HUES48 (cell line): ENCODE data around the gene SLX4.

Experiments
- H3K27ac ChIP-seq: one replicate; pipeline ENCODE4 v1.7.0; 2013; ENCODE audit warnings: low read depth, low read length, inconsistent platforms
- H3K27me3 ChIP-seq: 2 replicates; pipeline ENCODE4 v1.6.1; 2013; ENCODE audit warnings: mild to moderate bottlenecking, low read length; ENCODE audit not compliant: control insufficient read depth, insufficient read depth
- H3K36me3 ChIP-seq: 2 replicates; pipeline ENCODE4 v1.6.1; 2013; ENCODE audit warnings: low read length; ENCODE audit not compliant: control insufficient read depth, insufficient read depth
- H3K4me1 ChIP-seq: 2 replicates; pipeline ENCODE4 v1.6.1; 2013; ENCODE audit warnings: mild to moderate bottlenecking, low read length; ENCODE audit not compliant: control insufficient read depth, insufficient read depth
- H3K4me3 ChIP-seq: 2 replicates; pipeline ENCODE4 v1.5.1; 2013; ENCODE audit warnings: mild to moderate bottlenecking, low read depth, low read length
- H3K9ac ChIP-seq: 2 replicates; pipeline ENCODE4 v1.6.1; 2013; ENCODE audit warnings: mild to moderate bottlenecking, low read depth, low read length, moderate library complexity
- H3K9me3 ChIP-seq: 2 replicates; pipeline ENCODE4 v1.6.1; 2013; ENCODE audit warnings: low read length; ENCODE audit not compliant: control insufficient read depth, insufficient read depth

Gene SLX4

GRCh38 chr16:3548445-3548844 is 63.0 kb downstream of the SLX4 start:
- no peaks in the 10 kb centered on the region for H3K36me3 ChIP-seq
- H3K4me3 ChIP-seq = no peak overlapping the region
- H3K27me3 ChIP-seq = 0 out of 2 replicates have a peak, but pooled peaks cover 6% of the 10 kb centered on the region
- no peaks in the 10 kb centered on the region for H3K9me3 ChIP-seq
- no peak overlapping the region for H3K9ac ChIP-seq
- peaks cover 5% of the 10 kb centered on the region; the same call in 1 of the 2 replicates for H3K4me1 ChIP-seq
- no peak overlapping the region for H3K27ac ChIP-seq

GRCh38 chr16:3546986-3547682 is 64.3 kb downstream of the SLX4 start:
- no peak overlapping the region for H3K9ac ChIP-seq
- no peak overlapping the region for H3K27ac ChIP-seq
- H3K9me3 ChIP-seq = no peaks in the 10 kb centered on the region
- H3K36me3 ChIP-seq = no peaks in the 10 kb centered on the region
- H3K4me1 ChIP-seq = peaks cover 6% of the 10 kb centered on the region
- 0 out of 2 replicates have a peak, but pooled peaks cover 5% of the 10 kb centered on the region for H3K27me3 ChIP-seq
- no peak overlapping the region for H3K4me3 ChIP-seq

GRCh38 chr16:3542601-3543373 is 68.6 kb downstream of the SLX4 start:
- Histone ChIP-seq H3K9ac (no peak overlapping the region), H3K27me3 (no peaks in the 10 kb centered on the region), H3K9me3 (no peaks in the 10 kb centered on the region), H3K36me3 (0 out of 2 replicates have a peak, but pooled peaks cover 8% of the 10 kb centered on the region), H3K4me3 (no peak overlapping the region), H3K4me1 (peaks cover 12% of the 10 kb centered on the region; the same call in 1 of the 2 replicates), H3K27ac (peak overlapping the region; percentile 3)

- Histone ChIP-seq H3K9me3 (no peaks in the 10 kb centered on the region), H3K4me1 (peaks cover 12% of the 10 kb centered on the region; the same call in 1 of the 2 replicates), H3K36me3 (peaks cover 13% of the 10 kb centered on the region; the same call in 1 of the 2 replicates), H3K9ac (no peak overlapping the region), H3K27me3 (no peaks in the 10 kb centered on the region), H3K27ac (no peak overlapping the region), H3K4me3 (no peak overlapping the region)
These were observed 69.8 kb downstream of the SLX4 start for GRCh38 chr16:3541527-3542155.

GRCh38 chr16:3538222-3538621 is 73.2 kb downstream of the SLX4 start:
- Histone ChIP-seq H3K9me3 (no peaks in the 10 kb centered on the region), H3K4me3 (no peak overlapping the region), H3K4me1 (peaks cover 12% of the 10 kb centered on the region; the same call in 1 of the 2 replicates), H3K27me3 (no peaks in the 10 kb centered on the region), H3K36me3 (peaks cover 29% of the 10 kb centered on the region), H3K27ac (no peak overlapping the region), H3K9ac (no peak overlapping the region)

- H3K36me3 ChIP-seq = peaks cover 39% of the 10 kb centered on the region
These were observed 74.6 kb downstream of the SLX4 start for GRCh38 chr16:3536851-3537250.

GRCh38 chr16:3536271-3536731 is 75.1 kb downstream of the SLX4 start:
- H3K9me3 ChIP-seq = no peaks in the 10 kb centered on the region; the same call in 1 of the 2 replicates
- no peak overlapping the region for H3K27ac ChIP-seq
- H3K9ac ChIP-seq = no peak overlapping the region
- H3K4me1 ChIP-seq = peaks cover 1% of the 10 kb centered on the region; the same call in 1 of the 2 replicates
- H3K36me3 ChIP-seq = peaks cover 41% of the 10 kb centered on the region
- no peak overlapping the region for H3K4me3 ChIP-seq
- H3K27me3 ChIP-seq = no peaks in the 10 kb centered on the region

More at GRCh38 chr16:3536851-3537250, 74.6 kb downstream of the SLX4 start:
- Histone ChIP-seq H3K27ac (peak overlapping the region; percentile 5), H3K4me1 (peaks cover 6% of the 10 kb centered on the region; the same call in 1 of the 2 replicates), H3K9ac (no peak overlapping the region), H3K4me3 (no peak overlapping the region), H3K27me3 (no peaks in the 10 kb centered on the region), H3K9me3 (no peaks in the 10 kb centered on the region; the same call in 1 of the 2 replicates)

GRCh38 chr16:3534126-3534525 is 77.3 kb downstream of the SLX4 start:
- H3K9ac ChIP-seq = no peak overlapping the region
- no peaks in the 10 kb centered on the region for H3K4me1 ChIP-seq
- H3K36me3 ChIP-seq = peaks cover 49% of the 10 kb centered on the region
- H3K9me3 ChIP-seq = no peaks in the 10 kb centered on the region; the same call in 1 of the 2 replicates
- H3K4me3 ChIP-seq = no peak overlapping the region
- no peaks in the 10 kb centered on the region for H3K27me3 ChIP-seq
- H3K27ac ChIP-seq = no peak overlapping the region

- Histone ChIP-seq H3K9me3 (no peaks in the 10 kb centered on the region; the same call in 1 of the 2 replicates), H3K4me1 (no peaks in the 10 kb centered on the region), H3K4me3 (no peak overlapping the region), H3K27me3 (no peaks in the 10 kb centered on the region), H3K9ac (no peak overlapping the region), H3K36me3 (peaks cover 57% of the 10 kb centered on the region), H3K27ac (no peak overlapping the region)
These were observed 78.7 kb downstream of the SLX4 start for GRCh38 chr16:3532741-3533140.
